ENCODE data around the gene MACROD2.

MACROD2 gene

DNA sequence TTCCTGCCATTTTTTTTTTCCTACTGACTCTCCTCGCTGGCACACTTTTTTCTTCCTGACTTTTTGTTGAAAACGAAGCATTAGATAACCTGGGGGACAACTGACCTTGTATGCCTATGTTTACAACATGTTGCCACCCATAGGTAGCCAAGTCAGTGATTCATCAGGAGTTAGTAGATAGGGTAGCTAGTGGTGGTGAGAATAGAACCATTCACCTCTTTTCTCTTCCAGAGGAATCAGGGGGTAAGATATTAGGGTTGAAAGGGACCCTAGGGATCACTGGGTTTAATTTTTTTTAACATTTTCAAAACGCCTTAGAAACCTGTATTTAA lies 770.0 kb downstream of the MACROD2 start:
- H3K27me3 ChIP-seq: no peaks in the 10 kb centered on the region
- H3K4me3 ChIP-seq (ENCODE audit: low read depth in 1 of 2, low read length in 1 of 2): no peak overlapping the region
- TF ChIP-seq, protein P1, sequence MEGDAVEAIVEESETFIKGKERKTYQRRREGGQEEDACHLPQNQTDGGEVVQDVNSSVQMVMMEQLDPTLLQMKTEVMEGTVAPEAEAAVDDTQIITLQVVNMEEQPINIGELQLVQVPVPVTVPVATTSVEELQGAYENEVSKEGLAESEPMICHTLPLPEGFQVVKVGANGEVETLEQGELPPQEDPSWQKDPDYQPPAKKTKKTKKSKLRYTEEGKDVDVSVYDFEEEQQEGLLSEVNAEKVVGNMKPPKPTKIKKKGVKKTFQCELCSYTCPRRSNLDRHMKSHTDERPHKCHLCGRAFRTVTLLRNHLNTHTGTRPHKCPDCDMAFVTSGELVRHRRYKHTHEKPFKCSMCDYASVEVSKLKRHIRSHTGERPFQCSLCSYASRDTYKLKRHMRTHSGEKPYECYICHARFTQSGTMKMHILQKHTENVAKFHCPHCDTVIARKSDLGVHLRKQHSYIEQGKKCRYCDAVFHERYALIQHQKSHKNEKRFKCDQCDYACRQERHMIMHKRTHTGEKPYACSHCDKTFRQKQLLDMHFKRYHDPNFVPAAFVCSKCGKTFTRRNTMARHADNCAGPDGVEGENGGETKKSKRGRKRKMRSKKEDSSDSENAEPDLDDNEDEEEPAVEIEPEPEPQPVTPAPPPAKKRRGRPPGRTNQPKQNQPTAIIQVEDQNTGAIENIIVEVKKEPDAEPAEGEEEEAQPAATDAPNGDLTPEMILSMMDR (IDR thresholded peaks at IDR 0.05): no peak
- no peaks in the 10 kb centered on the region for H3K36me3 ChIP-seq
- H3K4me1 ChIP-seq (ENCODE audit: control insufficient read depth in 1 of 2, insufficient read depth in 1 of 2, low read depth in 1 of 2, low read length in 1 of 2): no peaks in the 10 kb centered on the region
- no peak overlapping the region for H3K27ac ChIP-seq
- no peaks in the 10 kb centered on the region for H3K9me3 ChIP-seq

DNA sequence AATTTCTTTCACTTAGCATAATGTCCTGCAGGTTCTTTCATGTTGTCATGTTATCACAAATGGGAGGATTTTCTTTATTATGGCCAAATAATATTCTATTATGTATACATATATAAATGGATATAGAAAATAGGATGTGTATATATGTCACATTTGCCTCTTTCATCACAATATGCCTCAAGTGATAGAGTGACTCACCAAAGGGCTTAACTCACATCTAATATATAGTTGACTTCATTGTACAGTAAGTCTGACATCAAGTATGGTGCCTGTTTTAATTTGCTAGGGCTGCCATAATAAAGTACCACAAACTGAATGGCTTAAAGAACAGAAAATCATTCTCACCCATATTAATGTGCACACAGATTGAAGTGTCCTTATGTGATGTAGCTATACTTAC lies 778.2 kb downstream of the MACROD2 start:
- Histone ChIP-seq H3K4me1 (ENCODE audit: control insufficient read depth in 1 of 2, insufficient read depth in 1 of 2, low read depth in 1 of 2, low read length in 1 of 2) (no peaks in the 10 kb centered on the region), H3K27me3 (no peaks in the 10 kb centered on the region), H3K36me3 (no peaks in the 10 kb centered on the region), H3K9me3 (no peaks in the 10 kb centered on the region), H3K4me3 (ENCODE audit: low read depth in 1 of 2, low read length in 1 of 2) (no peak overlapping the region), H3K27ac (no peak overlapping the region)
- TF ChIP-seq, protein P1 (IDR thresholded peaks at IDR 0.05): no peak

DNA sequence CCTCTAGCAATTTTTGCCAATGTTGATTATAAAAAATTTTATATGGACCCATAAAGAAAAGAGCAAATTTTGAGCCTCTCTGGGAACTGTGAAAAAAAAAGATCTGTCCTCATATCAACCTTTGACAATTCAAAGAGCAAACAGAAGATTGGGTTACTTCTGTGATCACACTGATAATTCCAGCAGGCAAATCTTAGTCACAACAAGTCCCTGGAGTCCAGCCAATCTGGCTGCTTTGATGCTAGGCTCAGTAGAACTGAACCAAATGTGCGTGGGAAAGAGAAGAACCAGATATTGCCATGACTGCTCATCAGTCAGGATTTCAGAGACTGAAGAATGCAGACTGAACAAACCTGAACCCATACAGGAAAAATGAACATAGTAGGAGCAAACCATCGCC lies 780.5 kb downstream of the MACROD2 start:
- no peaks in the 10 kb centered on the region for H3K36me3 ChIP-seq
- H3K4me1 ChIP-seq (ENCODE audit: control insufficient read depth in 1 of 2, insufficient read depth in 1 of 2, low read depth in 1 of 2, low read length in 1 of 2): no peaks in the 10 kb centered on the region
- H3K9me3 ChIP-seq: no peaks in the 10 kb centered on the region
- TF ChIP-seq, protein P1 (IDR thresholded peaks at IDR 0.05): no peak
- no peak overlapping the region for H3K27ac ChIP-seq
- no peaks in the 10 kb centered on the region for H3K27me3 ChIP-seq
- no peak overlapping the region for H3K4me3 ChIP-seq (ENCODE audit: low read depth in 1 of 2, low read length in 1 of 2)

DNA sequence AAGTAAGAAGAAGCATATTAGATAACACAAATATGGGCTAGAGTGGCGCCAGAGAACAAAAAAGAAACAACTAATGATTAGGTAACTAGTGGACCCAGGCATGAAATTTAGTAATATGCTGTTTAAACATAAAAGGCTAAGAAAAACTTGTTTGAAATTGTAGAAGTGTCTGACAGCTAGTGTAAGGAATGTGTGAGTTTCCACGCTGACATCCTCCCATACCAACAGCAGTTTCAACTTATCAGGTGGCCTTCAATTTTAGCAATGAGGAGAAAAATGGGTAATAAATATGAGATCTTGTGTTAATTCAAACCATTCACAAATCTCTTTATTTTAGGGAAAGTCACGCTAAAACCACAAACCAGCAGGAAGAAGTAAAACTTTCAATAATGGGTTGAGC lies 782.3 kb downstream of the MACROD2 start:
- H3K9me3 ChIP-seq: no peaks in the 10 kb centered on the region
- TF ChIP-seq, protein P1 (IDR thresholded peaks at IDR 0.05): no peak

DNA sequence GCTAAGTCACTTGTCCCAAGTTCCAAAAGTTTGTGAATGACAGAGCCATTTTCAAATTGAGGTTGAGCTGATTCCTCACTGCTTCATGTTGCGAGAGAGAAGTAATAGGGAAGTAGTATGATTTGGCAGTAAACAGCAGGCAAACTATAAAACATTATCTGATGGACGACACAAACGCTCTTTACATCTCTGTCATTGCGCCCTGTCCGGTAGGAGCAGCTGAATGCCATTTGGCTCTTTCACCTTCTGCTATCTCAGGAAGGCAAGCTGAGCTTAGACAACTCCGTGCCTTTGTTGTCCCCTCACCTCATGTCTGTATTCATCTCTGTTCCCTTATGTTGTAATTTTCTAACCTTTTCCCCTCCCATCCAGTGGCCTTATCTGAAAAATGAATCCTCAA lies 782.8 kb downstream of the MACROD2 start:
- no peak overlapping the region for H3K4me3 ChIP-seq (ENCODE audit: low read depth in 1 of 2, low read length in 1 of 2)
- no peaks in the 10 kb centered on the region for H3K27me3 ChIP-seq
- TF ChIP-seq, protein P1 (IDR thresholded peaks at IDR 0.05): no peak
- H3K9me3 ChIP-seq: no peaks in the 10 kb centered on the region
- no peaks in the 10 kb centered on the region for H3K4me1 ChIP-seq (ENCODE audit: control insufficient read depth in 1 of 2, insufficient read depth in 1 of 2, low read depth in 1 of 2, low read length in 1 of 2)
- H3K36me3 ChIP-seq: no peaks in the 10 kb centered on the region
- no peak overlapping the region for H3K27ac ChIP-seq

More for the DNA sequence above, 782.3 kb downstream of the MACROD2 start:
- Histone ChIP-seq H3K27ac (no peak overlapping the region), H3K36me3 (no peaks in the 10 kb centered on the region), H3K4me3 (ENCODE audit: low read depth in 1 of 2, low read length in 1 of 2) (no peak overlapping the region), H3K27me3 (no peaks in the 10 kb centered on the region), H3K4me1 (ENCODE audit: control insufficient read depth in 1 of 2, insufficient read depth in 1 of 2, low read depth in 1 of 2, low read length in 1 of 2) (no peaks in the 10 kb centered on the region)

DNA sequence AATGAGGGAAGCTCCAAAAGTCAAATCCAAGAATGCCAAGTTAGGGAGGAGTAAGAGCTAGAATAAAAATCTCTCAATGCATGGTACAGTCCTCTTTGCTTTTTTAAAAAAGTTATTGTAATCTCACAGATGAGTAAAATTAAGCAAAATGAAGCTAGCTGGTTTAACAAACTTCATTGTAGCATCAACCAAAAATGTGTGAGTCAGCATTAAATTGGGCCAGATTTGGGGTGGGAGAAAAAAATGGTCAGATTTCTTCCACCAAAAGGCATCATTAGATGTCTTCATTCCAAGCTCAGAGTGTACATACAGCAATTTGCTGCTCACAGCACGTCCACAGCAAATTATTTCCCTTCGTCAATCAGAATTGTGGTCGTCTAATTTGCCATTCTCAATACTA lies 783.6 kb downstream of the MACROD2 start:
- H3K4me3 ChIP-seq (ENCODE audit: low read depth in 1 of 2, low read length in 1 of 2): no peak overlapping the region
- H3K27me3 ChIP-seq: no peaks in the 10 kb centered on the region
- TF ChIP-seq, protein P1 (IDR thresholded peaks at IDR 0.05): no peak
- H3K9me3 ChIP-seq: no peaks in the 10 kb centered on the region
- no peak overlapping the region for H3K27ac ChIP-seq
- no peaks in the 10 kb centered on the region for H3K36me3 ChIP-seq
- H3K4me1 ChIP-seq (ENCODE audit: control insufficient read depth in 1 of 2, insufficient read depth in 1 of 2, low read depth in 1 of 2, low read length in 1 of 2): no peaks in the 10 kb centered on the region
